HS-5 (cell line): ENCODE results near the gene AK2.
"Not testable (repeated sequence)": the region's sequence is repeated elsewhere in the genome, so short reads cannot be mapped to it uniquely, and the experiment has no call there.

Experiments
- DNase-seq: peaks from one replicate; pipeline ENCODE4 v3.0.0-alpha.2; 2012; ENCODE audit warnings: low read depth

The AK2 gene

GRCh38 chr1:33050221-33051076 is 13.8 kb upstream of the AK2 start:
- no peak for DNase-seq

DNA sequence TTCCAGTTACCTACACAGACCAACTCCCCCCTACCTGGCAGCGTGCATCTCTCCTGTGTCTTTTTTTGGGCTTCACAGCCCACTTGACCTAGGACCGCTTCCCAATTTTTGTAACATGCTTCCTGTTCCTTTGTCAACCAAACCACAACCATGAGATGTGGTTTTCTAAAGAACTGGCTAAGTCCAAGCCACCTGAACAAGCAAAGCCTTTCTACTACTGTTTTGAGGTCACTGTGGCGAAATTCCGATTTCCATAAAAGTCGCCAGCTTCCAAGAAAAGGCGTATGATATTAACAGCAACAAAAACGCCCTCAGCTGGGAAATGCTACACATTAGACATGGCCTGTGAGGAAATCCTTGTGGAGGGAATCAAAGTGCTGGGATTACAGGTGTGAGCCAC is 12.7 kb upstream of the AK2 start:
- no peak for DNase-seq

- DNase-seq: no peak
Measured at GRCh38 chr1:33048426-33048825, 11.7 kb upstream of the AK2 start.

GRCh38 chr1:33047839-33048305 is 11.2 kb upstream of the AK2 start:
- DNase-seq: peak; percentile 15

DNA sequence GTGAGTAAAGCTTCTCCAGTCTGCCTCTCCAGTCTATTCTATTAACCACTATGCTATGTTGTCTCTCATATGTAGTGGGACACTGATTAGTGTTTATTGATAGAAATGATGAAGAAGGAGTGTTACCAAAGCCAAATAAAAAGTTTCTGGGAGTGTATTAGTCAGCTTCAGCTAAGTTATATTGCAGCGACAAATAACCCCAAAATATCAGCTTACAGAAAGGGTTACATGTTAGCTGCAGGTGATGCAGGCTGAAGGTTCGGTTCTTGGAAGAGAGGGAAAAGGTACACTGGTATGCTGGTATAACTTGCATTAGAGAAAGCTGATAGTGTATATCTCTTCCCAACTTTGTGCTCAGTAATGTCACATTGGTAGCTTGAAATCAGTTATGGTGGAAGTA is 10.6 kb upstream of the AK2 start:
- DNase-seq: no peak

- not testable (repeated sequence) for DNase-seq
Measured at GRCh38 chr1:33046234-33046633, 9.6 kb upstream of the AK2 start.

GRCh38 chr1:33045814-33046213 is 9.1 kb upstream of the AK2 start:
- no peak for DNase-seq

GRCh38 chr1:33045246-33045645 is 8.6 kb upstream of the AK2 start:
- no peak for DNase-seq

DNA sequence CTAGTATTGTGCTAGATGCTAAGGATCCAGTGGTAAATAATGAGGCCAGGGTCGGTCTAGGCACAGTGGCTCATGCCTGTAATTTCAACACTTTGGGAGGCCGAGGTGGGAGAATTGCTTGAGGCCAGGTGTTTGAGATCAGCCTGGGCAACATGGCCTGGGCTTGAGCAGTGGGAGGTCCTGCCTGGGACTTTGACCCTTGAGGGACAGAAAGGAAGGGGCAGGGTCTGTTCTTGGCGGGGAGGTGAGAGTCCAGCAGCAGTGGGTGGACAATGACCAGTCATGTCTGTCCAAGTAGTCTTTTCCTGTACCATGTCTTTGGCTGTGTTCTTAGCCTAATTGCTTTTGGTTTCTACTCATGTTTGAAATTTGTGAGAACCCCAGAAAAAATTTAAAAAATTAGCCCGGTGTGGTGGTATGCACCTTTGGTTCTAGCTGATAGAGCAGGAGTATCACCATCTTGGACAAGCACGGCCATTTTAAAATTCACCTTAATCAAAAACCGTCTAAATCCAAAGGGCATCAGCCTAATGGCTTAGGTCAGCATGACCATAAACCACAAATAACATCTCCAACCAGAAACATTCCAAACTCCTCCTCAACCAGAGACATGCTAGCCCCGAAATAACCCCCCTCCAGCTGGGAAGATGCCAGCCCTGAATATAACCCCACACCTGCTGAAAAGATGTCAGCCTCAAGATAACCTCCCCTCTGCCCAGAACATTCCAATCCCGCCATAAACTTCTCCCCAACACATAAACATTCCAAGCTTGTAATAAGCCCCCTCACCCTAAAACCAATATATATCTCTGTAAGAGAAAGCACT is 6.8 kb upstream of the AK2 start:
- no peak for DNase-seq

DNA sequence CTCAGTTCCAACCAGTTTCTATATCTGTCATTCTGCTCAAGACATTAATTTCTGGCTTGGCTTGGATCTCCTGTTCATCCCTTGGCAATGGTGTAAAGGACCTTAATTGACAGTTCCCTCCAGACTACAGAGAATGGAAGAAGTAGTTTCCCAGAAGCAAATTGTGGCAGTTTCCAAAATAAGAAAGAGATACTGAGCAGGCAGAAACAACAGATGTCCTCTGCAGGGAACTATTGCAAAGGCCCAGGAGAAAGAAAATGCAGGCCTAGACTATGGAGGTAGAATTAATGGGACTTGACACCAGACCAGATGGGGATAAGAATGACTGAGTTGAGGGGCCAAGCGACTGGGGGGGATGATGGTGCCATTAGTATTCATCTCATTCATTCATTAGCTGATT is 6.1 kb upstream of the AK2 start:
- DNase-seq: no peak

GRCh38 chr1:33041026-33041425 is 4.3 kb upstream of the AK2 start:
- no peak for DNase-seq

DNA sequence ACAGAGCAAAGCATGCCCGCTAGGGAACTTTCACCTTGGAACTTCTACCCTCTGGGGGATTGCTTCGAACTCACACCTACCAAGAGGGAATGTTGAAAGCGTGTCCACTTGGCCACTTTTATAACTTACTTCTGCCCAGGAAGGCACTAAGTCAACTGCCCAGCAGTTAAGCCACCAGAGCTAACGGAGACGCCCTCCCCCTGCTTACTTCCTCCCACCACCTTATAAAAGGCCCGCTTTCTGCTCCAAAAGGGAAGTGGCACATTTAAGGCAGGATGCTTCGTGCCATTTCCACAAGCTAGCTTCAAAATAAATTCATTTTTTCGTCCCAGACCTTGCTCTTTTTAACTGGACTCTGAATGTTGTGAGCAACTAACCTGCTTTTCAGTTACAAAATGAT is 3.2 kb upstream of the AK2 start:
- DNase-seq: no peak

DNA sequence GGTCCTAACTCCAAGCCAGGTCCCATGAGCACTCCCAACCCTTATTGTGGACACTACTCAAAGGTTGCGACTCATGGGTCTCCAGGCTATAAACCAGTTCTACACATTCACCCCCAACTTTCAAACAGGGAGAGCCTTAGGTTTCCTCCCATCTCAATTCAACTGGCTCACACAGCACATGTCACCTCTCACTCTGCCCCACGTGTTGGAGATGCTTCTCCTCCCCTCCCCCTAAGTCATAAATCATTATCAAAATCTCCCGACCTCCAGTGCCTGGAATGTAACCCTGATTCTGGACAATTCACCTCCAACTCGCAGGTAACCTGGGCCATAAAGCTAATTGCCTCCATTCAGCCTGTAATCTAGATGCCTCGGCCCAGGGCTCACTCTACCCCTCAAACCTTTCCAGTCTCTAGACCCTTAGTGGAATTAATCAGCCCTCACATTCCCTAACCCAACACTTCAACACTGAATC is 595 bp downstream of the AK2 start:
- DNase-seq: no peak

- no peak for DNase-seq
Measured at GRCh38 chr1:33032126-33032869, 4.4 kb downstream of the AK2 start.

GRCh38 chr1:33031506-33031905 is 5.2 kb downstream of the AK2 start:
- DNase-seq: no peak

GRCh38 chr1:33030575-33030974 is 6.1 kb downstream of the AK2 start:
- DNase-seq: no peak

DNA sequence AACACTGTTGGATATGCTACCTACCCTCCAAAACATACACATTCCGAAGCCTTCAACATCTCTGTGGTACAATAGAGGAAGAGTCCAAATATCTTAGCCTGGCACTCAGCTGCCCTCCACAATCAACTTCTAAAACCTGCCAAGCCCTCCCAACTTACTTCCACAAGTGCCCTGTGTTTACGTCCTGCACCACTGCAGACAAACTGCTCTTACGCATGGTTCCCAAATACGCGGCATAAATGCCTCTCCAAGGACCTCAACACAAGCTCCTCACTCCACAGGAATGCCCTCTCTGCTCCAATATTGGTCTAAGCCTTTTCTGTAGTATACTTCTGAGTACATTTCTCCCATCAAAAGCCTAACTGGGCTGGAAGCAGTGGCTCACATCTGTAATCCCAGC is 6.8 kb downstream of the AK2 start:
- DNase-seq: no peak

GRCh38 chr1:33029209-33029608 is 7.5 kb downstream of the AK2 start:
- DNase-seq: no peak

GRCh38 chr1:33025761-33026160 is 10.9 kb downstream of the AK2 start:
- DNase-seq: no peak

DNA sequence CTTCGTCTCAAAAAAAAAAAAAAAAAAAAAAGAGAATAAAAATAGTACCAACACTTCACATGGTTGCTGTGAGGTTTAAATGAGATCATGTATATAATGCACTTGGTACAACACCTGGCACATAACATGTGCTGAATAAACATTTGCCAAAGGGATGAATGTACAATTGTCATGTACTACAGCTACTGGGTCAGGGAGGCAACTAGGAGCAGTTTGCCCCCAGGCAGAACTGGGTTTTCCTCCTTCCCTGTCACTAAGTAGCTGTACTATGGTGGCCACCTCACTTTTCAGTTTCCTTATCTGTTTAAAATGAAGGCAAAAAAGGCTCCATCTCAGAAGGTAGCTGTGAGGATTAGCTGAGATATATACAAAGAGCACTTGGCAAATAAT is 11.5 kb downstream of the AK2 start:
- no peak for DNase-seq

DNA sequence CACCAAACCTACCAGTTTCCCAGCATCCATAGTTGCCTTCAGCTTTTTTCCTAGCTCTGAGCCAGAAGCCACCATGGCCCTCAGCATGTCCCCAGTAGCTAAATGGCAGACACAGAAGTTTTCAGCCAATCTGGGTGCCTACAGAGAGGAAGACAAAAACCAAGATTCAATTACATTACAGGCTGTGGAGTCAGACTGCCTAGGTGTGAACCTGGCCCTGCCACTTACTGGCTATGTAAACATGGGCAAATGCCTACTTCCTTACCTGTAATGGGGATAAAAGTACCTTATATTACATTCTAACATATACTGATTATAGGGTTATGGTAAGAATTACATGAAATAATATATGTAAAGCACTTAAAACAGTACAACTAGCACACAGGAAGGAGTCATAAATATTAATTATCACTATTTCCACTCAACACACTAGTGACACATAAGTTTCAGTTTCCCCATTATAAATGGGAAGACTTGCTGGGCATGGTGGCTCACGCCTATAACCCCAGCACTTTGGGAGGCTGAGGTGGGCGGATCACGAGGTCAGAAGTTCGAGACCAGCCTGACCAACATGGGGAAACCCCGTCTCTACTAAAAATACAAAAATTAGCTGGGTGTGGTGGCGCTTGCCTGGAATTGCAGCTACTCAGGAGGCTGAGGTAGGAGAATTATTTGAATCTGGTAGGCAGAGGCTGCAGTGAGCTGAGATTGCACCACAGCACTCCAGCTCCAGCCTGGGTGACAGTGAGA is 12.1 kb downstream of the AK2 start:
- DNase-seq: not testable (repeated sequence)
